Measurements from ENCODE around the gene MYO9B. TPM values are rescaled to one million over a fixed set of nuclear protein-coding genes. Genes with fewer than 3 reads are reported as not detected.
A peak's percentile ranks its signal among the peaks of the same experiment; 100 is the strongest.

MYO9B gene
- total RNA-seq, 1 experiment from 2014 or later, result 74.6 TPM

DNA sequence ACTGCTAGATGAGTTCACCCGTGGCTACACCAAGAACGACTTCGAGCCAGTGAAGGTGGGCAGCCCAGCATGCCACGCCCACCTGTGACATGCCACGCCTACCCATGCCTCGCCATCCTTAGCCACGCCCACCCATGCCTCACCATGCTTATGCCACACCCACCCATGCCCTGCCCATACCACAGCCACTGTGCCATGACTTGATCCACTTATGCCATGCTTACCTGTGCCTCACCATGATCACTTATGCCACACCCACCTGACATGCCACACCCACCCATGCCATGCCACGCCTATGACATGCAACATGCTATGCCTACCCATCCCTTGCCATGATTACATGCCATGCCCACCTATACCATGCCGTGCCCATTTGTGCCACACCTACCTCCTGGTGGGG, 126.7 kb downstream of the MYO9B start:
- Histone ChIP-seq H2AFZ (ENCODE audit: low read depth, low read length, poor library complexity, severe bottlenecking) (no peak overlapping the region), H3K9ac (ENCODE audit: low read length) (no peak overlapping the region), H3K9me3 (ENCODE audit: control insufficient read depth in 1 of 2, insufficient read depth in 1 of 2, low read depth in 1 of 2, low read length in 2 of 2) (no peaks in the 10 kb centered on the region), H4K20me1 (ENCODE audit: insufficient read depth) (no peaks in the 10 kb centered on the region), H3K4me1 (ENCODE audit: control insufficient read depth in 1 of 2, insufficient read depth in 2 of 2, low read length in 2 of 2) (0 out of 4 replicates have a peak, but pooled peaks cover 0 to 3% of the 10 kb centered on the region in 2 experiments), H3K27ac (ENCODE audit: low read depth, low read length) (no peak overlapping the region), H3K4me3 (replicated peaks in 1 of 2; ENCODE audit: low read depth in 1 of 2, low read length in 2 of 2) (no peak overlapping the region), H3K27me3 (ENCODE audit: insufficient read depth, low read length) (no peaks in the 10 kb centered on the region), H3K36me3 (ENCODE audit: control insufficient read depth in 1 of 2, insufficient read depth in 2 of 2, low read length in 2 of 2) (peaks cover 17 to 22% of the 10 kb centered on the region in 2 experiments; a peak in 3 of 4 replicates), H3K9me2 (ENCODE audit: insufficient read depth) (no peaks in the 10 kb centered on the region), H3K4me2 (ENCODE audit: low read length) (no peak overlapping the region), H3K79me2 (ENCODE audit: insufficient read depth, low read length) (no peaks in the 10 kb centered on the region)
- ChIA-PET RAD21 (ENCODE audit: low non-redundant PET in 1 of 2, low total read pairs in 2 of 2, uncharacterized antibody in 2 of 2, unreplicated experiment in 2 of 2) (no interaction called here), CTCF (no interaction called here), POLR2A (no interaction called here)
- peak; percentile 67 for ATAC-seq
- BruUV-seq (replicated peaks), result no TSS peak
- TF ChIP-seq EZH2 (IDR thresholded peaks at IDR 0.05), result no peak
- TF ChIP-seq, protein P1, sequence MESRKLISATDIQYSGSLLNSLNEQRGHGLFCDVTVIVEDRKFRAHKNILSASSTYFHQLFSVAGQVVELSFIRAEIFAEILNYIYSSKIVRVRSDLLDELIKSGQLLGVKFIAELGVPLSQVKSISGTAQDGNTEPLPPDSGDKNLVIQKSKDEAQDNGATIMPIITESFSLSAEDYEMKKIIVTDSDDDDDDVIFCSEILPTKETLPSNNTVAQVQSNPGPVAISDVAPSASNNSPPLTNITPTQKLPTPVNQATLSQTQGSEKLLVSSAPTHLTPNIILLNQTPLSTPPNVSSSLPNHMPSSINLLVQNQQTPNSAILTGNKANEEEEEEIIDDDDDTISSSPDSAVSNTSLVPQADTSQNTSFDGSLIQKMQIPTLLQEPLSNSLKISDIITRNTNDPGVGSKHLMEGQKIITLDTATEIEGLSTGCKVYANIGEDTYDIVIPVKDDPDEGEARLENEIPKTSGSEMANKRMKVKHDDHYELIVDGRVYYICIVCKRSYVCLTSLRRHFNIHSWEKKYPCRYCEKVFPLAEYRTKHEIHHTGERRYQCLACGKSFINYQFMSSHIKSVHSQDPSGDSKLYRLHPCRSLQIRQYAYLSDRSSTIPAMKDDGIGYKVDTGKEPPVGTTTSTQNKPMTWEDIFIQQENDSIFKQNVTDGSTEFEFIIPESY (IDR thresholded peaks at IDR 0.05; ENCODE audit: extremely low read depth, insufficient replicate concordance, low read length), result no peak
- no peak for TF ChIP-seq ELF1 (IDR thresholded peaks at IDR 0.05; ENCODE audit: borderline replicate concordance, low read depth)
- no peak for TF ChIP-seq TCF7L2 (IDR thresholded peaks at IDR 0.05; ENCODE audit: borderline replicate concordance, extremely low read depth, insufficient read depth, insufficient read length)
- no peak for TF ChIP-seq YY1 (IDR thresholded peaks at IDR 0.05; ENCODE audit: extremely low read depth, insufficient replicate concordance, low read depth, low read length)
- TF ChIP-seq SP1 (IDR thresholded peaks at IDR 0.05; ENCODE audit: low read depth), result no peak
- TF ChIP-seq, protein P2, sequence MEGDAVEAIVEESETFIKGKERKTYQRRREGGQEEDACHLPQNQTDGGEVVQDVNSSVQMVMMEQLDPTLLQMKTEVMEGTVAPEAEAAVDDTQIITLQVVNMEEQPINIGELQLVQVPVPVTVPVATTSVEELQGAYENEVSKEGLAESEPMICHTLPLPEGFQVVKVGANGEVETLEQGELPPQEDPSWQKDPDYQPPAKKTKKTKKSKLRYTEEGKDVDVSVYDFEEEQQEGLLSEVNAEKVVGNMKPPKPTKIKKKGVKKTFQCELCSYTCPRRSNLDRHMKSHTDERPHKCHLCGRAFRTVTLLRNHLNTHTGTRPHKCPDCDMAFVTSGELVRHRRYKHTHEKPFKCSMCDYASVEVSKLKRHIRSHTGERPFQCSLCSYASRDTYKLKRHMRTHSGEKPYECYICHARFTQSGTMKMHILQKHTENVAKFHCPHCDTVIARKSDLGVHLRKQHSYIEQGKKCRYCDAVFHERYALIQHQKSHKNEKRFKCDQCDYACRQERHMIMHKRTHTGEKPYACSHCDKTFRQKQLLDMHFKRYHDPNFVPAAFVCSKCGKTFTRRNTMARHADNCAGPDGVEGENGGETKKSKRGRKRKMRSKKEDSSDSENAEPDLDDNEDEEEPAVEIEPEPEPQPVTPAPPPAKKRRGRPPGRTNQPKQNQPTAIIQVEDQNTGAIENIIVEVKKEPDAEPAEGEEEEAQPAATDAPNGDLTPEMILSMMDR (IDR thresholded peaks at IDR 0.05 in 2 of 3, conservative IDR thresholded peaks at IDR 0.05 in 1 of 3; ENCODE audit: borderline replicate concordance in 1 of 3, insufficient read depth in 1 of 3, low read depth in 2 of 3, low read length in 2 of 3), result no peak
- no peak for TF ChIP-seq POLR2A (IDR thresholded peaks at IDR 0.05; ENCODE audit: borderline replicate concordance, extremely low read depth, insufficient read depth, insufficient read length)
- TF ChIP-seq FOSL1 (IDR thresholded peaks at IDR 0.05; ENCODE audit: low read depth), result no peak
- no peak for TF ChIP-seq EZH2phosphoT487 (IDR thresholded peaks at IDR 0.05; ENCODE audit: borderline replicate concordance)
- TF ChIP-seq, protein P3, sequence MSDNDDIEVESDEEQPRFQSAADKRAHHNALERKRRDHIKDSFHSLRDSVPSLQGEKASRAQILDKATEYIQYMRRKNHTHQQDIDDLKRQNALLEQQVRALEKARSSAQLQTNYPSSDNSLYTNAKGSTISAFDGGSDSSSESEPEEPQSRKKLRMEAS (IDR thresholded peaks at IDR 0.05), result no peak
- TF ChIP-seq, protein P4, sequence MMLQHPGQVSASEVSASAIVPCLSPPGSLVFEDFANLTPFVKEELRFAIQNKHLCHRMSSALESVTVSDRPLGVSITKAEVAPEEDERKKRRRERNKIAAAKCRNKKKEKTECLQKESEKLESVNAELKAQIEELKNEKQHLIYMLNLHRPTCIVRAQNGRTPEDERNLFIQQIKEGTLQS (IDR thresholded peaks at IDR 0.05), result no peak
- TF ChIP-seq SIN3A (IDR thresholded peaks at IDR 0.05; ENCODE audit: low read depth), result no peak
- DNase-seq (ENCODE audit: low read depth, low spot score), result peak; percentile 15
- intact Hi-C loops (cut with micrococcal nuclease), result no loop called here

Data from HCT116 (cell line).